HG03097 (cell line): ENCODE results near the gene HIVEP2.

ENCODE experiments used
- ATAC-seq: cut with Tn5 transposase; IDR thresholded peaks from one replicate; pipeline ENCODE4 v1.9.1; 2021; ENCODE audit not compliant: unreplicated experiment, low FRiP score

HIVEP2 gene

GRCh38 chr6:142918339-142919042, 26.5 kb downstream of the HIVEP2 start:
- ATAC-seq, result no peak

- ATAC-seq, result no peak
Measured at GRCh38 chr6:142916881-142917280, 28.1 kb downstream of the HIVEP2 start.

- no peak for ATAC-seq
Measured at GRCh38 chr6:142914937-142915697, 29.9 kb downstream of the HIVEP2 start.

- no peak for ATAC-seq
Measured at GRCh38 chr6:142914369-142914768, 30.6 kb downstream of the HIVEP2 start.

GRCh38 chr6:142913511-142914047, 31.4 kb downstream of the HIVEP2 start:
- peak; percentile 86 for ATAC-seq

GRCh38 chr6:142913036-142913510, 31.9 kb downstream of the HIVEP2 start:
- ATAC-seq, result peak; percentile 50

GRCh38 chr6:142912125-142912524, 32.9 kb downstream of the HIVEP2 start:
- ATAC-seq, result no peak

- no peak for ATAC-seq
Measured at GRCh38 chr6:142911430-142911829, 33.5 kb downstream of the HIVEP2 start.

- ATAC-seq, result no peak
Measured at GRCh38 chr6:142909686-142910085, 35.3 kb downstream of the HIVEP2 start.

GRCh38 chr6:142908235-142908634, 36.7 kb downstream of the HIVEP2 start:
- ATAC-seq, result no peak

- no peak for ATAC-seq
Measured at GRCh38 chr6:142907544-142907943, 37.4 kb downstream of the HIVEP2 start.

GRCh38 chr6:142906945-142907470, 38.0 kb downstream of the HIVEP2 start:
- ATAC-seq, result peak; percentile 59

GRCh38 chr6:142903812-142904211, 41.2 kb downstream of the HIVEP2 start:
- ATAC-seq, result no peak

GRCh38 chr6:142902636-142903053, 42.3 kb downstream of the HIVEP2 start:
- ATAC-seq, result peak; percentile 58

- ATAC-seq, result no peak
Measured at GRCh38 chr6:142901611-142902010, 43.4 kb downstream of the HIVEP2 start.

GRCh38 chr6:142900227-142900971, 44.6 kb downstream of the HIVEP2 start:
- no peak for ATAC-seq

GRCh38 chr6:142898927-142899895, 45.8 kb downstream of the HIVEP2 start:
- ATAC-seq, result no peak

- no peak for ATAC-seq
Measured at GRCh38 chr6:142897659-142898058, 47.3 kb downstream of the HIVEP2 start.

- ATAC-seq, result no peak
Measured at GRCh38 chr6:142896732-142897131, 48.2 kb downstream of the HIVEP2 start.
